ENCODE results near the gene ANXA6.

ANXA6 gene

DNA sequence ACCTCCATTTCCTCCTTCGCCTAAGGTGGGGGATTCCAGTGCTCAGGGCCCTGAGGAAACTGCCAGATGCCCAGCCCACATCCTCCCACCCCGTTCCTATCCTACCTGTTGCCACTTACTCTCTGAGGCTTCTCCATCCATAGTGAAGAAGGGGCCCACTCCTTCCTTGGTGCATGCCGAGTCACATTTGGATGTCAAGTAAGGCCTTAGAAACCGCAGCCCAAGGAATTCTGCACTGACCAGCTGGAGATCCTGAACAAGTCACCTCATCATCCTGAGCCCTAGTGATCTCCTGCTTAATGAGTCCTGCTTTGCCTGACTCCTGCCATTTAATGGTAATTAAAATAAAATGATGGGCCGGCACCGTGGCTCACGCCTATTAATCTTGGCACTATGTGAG, 70.1 kb downstream of the ANXA6 start:
- TF ChIP-seq, protein P1, sequence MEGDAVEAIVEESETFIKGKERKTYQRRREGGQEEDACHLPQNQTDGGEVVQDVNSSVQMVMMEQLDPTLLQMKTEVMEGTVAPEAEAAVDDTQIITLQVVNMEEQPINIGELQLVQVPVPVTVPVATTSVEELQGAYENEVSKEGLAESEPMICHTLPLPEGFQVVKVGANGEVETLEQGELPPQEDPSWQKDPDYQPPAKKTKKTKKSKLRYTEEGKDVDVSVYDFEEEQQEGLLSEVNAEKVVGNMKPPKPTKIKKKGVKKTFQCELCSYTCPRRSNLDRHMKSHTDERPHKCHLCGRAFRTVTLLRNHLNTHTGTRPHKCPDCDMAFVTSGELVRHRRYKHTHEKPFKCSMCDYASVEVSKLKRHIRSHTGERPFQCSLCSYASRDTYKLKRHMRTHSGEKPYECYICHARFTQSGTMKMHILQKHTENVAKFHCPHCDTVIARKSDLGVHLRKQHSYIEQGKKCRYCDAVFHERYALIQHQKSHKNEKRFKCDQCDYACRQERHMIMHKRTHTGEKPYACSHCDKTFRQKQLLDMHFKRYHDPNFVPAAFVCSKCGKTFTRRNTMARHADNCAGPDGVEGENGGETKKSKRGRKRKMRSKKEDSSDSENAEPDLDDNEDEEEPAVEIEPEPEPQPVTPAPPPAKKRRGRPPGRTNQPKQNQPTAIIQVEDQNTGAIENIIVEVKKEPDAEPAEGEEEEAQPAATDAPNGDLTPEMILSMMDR (IDR thresholded peaks at IDR 0.05; ENCODE audit: low read depth, low read length, missing control alignments), result no peak
- H3K4me3 ChIP-seq (replicated peaks; ENCODE audit: low read depth, low read length), result no peak overlapping the region
- DNase-seq (ENCODE audit: extremely low read depth, low read depth), result no peak

DNA sequence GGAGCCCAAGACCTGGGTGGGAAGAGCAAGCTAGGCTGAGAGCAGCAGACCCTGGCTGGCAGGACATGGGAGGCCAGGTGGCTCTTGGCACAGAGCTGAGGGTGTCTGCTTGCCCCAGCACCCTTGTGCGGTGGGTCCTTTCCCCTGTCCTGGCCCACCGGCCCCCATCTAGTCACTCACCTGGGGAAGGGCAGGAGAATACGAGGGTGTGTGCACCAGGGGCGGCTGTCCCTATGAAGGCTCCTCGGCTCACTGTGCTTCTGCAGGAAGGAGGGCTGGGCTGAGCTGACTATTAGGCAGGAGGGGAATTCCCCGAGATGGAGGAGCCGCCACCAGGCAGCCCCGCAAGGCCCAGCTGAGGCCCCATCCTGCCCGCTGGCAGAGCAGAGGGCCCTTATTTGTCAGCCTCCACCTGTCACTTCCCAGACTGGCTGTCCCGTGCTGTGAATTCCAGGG, 70.6 kb downstream of the ANXA6 start:
- no peak overlapping the region for H3K4me3 ChIP-seq (replicated peaks; ENCODE audit: low read depth, low read length)
- TF ChIP-seq, protein P1 (IDR thresholded peaks at IDR 0.05; ENCODE audit: low read depth, low read length, missing control alignments), result no peak
- no peak for DNase-seq (ENCODE audit: extremely low read depth, low read depth)

DNA sequence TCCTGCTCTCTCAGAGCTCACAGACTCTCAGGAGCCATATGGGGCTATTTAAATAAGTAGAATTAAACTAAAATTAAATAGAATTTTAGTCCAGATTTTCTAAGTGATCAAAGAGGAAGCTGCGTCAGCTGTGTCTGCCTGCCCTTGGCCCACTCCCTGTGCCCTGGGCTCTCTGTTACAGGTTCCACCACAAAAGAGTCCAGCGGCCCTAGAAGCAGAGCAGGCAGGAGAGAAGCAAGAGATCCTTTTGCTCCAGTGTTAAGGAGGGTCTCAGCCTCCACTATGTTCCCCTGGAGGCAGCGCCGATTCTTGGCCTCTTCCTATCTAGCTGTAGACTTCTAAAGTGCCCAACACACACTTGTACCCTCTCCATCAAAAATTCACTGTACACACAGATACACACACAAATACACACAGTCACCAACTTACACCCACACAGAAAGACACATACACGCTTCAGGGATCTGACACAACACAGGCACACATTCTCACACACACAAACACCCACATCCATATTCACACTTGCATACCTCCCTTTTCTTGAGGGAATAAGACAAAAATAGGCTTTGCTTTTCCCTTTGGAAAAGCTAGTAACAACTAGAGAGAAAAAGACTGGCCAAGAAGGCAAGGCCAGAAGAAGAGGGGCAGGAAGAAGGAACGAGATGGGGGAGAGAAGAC, 71.2 kb downstream of the ANXA6 start:
- H3K4me3 ChIP-seq (replicated peaks; ENCODE audit: low read depth, low read length), result no peak overlapping the region
- DNase-seq (ENCODE audit: extremely low read depth, low read depth), result no peak
- TF ChIP-seq, protein P1 (IDR thresholded peaks at IDR 0.05; ENCODE audit: low read depth, low read length, missing control alignments), result no peak

DNA sequence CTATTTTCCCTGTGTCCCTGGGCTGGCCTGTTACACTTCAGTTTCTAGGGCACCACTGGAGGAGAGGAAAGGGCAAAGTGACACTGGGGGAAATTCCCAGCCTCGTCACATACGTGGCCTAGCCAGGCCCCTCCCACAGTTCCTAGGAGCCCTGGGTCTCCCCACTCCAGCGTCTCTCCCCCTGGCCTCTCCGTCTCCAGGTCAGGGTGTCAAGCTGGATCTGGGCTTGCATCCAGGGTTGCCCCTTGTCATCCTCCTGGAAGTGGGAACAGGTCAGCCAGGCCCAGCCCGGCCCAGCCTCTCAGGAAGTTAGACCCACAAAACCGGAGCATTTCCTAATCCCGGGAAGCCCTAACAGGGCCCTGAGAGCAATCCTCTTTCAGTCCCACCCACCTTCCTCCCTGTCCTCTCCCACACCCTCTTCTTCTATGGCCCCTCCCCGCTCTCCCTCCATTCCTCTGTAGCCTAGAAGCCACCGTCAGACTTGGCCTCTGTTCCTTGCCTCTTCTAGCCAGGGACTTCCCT, 72.0 kb downstream of the ANXA6 start:
- TF ChIP-seq, protein P1 (IDR thresholded peaks at IDR 0.05; ENCODE audit: low read depth, low read length, missing control alignments), result no peak
- DNase-seq (ENCODE audit: extremely low read depth, low read depth), result no peak
- H3K4me3 ChIP-seq (replicated peaks; ENCODE audit: low read depth, low read length), result no peak overlapping the region

DNA sequence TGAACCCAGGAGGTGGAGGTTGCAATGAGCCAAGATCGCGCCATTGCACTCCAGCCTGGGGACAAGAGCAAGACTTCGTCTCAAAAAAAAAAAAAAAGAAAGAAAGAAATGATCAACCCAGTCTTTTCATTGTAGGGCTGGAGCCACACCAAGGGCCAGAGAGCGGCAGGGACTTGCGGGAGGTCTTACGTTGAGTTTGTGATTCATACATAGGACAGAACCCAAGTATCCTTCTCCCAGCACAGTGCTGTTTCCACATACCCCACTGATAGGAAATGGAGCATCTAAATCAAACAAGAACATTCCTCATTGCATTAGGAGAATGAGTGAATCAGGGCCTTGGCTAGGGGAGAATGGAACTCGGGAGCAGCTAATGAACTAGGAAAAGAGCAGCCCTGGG, 73.2 kb downstream of the ANXA6 start:
- TF ChIP-seq, protein P1 (IDR thresholded peaks at IDR 0.05; ENCODE audit: low read depth, low read length, missing control alignments), result no peak
- no peak for DNase-seq (ENCODE audit: extremely low read depth, low read depth)
- H3K4me3 ChIP-seq (replicated peaks; ENCODE audit: low read depth, low read length), result no peak overlapping the region

DNA sequence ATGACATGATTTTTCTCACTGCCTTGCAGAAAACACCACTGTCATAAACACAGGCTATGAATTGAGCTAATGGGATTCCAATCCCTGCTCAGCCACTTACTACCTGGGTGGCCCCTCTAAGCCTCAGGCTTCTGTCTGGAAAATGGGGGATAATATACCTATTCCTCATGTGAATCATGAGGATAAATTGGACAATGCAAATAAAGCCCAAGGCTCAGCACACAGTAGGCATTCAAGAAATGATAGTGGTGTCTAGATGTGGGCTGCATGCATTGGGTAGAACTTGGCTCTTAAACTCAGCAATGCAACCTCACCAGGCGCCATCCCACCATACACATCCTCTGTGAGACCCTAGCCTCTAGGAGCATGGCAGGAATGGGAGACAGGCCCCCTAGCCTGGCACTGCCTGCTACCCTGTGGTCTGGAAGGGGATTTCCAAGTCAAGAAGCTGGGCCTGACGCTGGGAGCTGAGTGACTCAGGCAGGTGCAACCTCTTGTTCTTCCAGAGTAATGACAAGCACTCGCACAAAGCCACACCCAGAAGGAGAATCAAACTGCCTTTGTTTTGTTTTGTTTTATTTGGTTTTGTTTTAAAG, 74.4 kb downstream of the ANXA6 start:
- no peak for DNase-seq (ENCODE audit: extremely low read depth, low read depth)
- TF ChIP-seq, protein P1 (IDR thresholded peaks at IDR 0.05; ENCODE audit: low read depth, low read length, missing control alignments), result no peak
- H3K4me3 ChIP-seq (replicated peaks; ENCODE audit: low read depth, low read length), result no peak overlapping the region
